ENCODE data around the gene GALP. TPM values are rescaled to one million over a fixed set of nuclear protein-coding genes. Genes with fewer than 3 reads are reported as not detected.

Gene GALP
- total and polyA plus RNA-seq, 2 donors (not counting 3 experiments of a cell fraction or from before 2014, with no cell fraction given) = not detected

GRCh38 chr19:56146904-56147303 is 28.9 kb upstream of the GALP start:
- Histone ChIP-seq H3K79me2 (ENCODE audit: control insufficient read depth, insufficient read depth, low read length) (peaks cover 22% of the 10 kb centered on the region), H2AFZ (ENCODE audit: low read depth, low read length) (no peak overlapping the region), H3K9me1 (replicated peaks; ENCODE audit: control insufficient read depth, extremely low read depth, insufficient read depth, low read length) (no peaks in the 10 kb centered on the region), H3K36me3 (ENCODE audit: control insufficient read depth in 2 of 2, extremely low read depth in 1 of 2, insufficient read depth in 2 of 2, low read length in 2 of 2) (peaks cover 0 to 18% of the 10 kb centered on the region in 2 experiments), H3K9me3 (replicated peaks; ENCODE audit: control insufficient read depth, insufficient read depth, low read length) (no peaks in the 10 kb centered on the region), H4K20me1 (replicated peaks; ENCODE audit: control insufficient read depth, extremely low read depth, insufficient read depth, low read length) (no peaks in the 10 kb centered on the region), H3K4me3 (replicated peaks in 1 of 3; ENCODE audit: insufficient read depth in 1 of 3, low read depth in 1 of 3, low read length in 3 of 3) (no peak overlapping the region), H3K4me1 (ENCODE audit: control insufficient read depth, extremely low read depth, insufficient read depth, low read length) (peaks cover 2% of the 10 kb centered on the region), H3K4me2 (ENCODE audit: insufficient read depth, low read length) (no peak overlapping the region), H3K27me3 (ENCODE audit: control insufficient read depth in 2 of 2, insufficient read depth in 2 of 2, low read length in 2 of 2) (no peaks in the 10 kb centered on the region), H3K27ac (ENCODE audit: insufficient read depth, low read depth, low read length) (no peak overlapping the region), H3K9ac (replicated peaks; ENCODE audit: extremely low read depth, insufficient read depth, low read length) (no peak overlapping the region)
- TF ChIP-seq, protein P1, sequence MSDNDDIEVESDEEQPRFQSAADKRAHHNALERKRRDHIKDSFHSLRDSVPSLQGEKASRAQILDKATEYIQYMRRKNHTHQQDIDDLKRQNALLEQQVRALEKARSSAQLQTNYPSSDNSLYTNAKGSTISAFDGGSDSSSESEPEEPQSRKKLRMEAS (IDR thresholded peaks at IDR 0.05; ENCODE audit: insufficient read depth, insufficient read length) = no peak
- TF ChIP-seq EZH2 (IDR thresholded peaks at IDR 0.05; ENCODE audit: borderline replicate concordance, low read depth, low read length, severe bottlenecking) = no peak
- ChIA-PET POLR2A (no interaction called here), CTCF (no interaction called here)
- BruUV-seq (replicated peaks) = no TSS peak
- no peak for FAIRE-seq
- intact Hi-C loops (cut with micrococcal nuclease) = no loop called here
- no peak for DNase-seq (ENCODE audit: low read depth, low spot score)
- dilution Hi-C loops (cut with MboI; ENCODE audit: extremely low pct_ligation_motif_present, low sequenced_read_pairs) = no loop called here

DNA sequence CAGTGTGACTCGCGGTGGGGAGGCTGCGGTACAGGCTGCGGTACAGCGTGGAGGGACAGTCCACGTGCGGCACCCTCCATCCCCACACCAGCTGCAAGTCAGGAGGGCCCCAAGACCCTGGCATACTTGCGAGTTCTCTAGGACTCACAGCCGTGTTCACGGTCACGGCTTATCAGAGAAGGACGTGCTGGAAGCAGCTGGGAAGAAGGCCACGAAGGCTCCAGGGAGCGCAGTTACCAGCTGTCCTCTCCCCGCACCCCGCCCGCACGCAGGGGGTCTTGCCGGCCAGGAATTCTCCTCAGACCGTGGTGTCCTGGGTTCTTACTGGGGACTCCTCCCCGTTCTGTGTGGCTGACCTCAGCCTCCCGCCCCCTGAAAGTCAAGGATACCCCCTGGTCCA is 28.5 kb upstream of the GALP start:
- peaks cover 0 to 18% of the 10 kb centered on the region in 2 experiments for H3K36me3 ChIP-seq (ENCODE audit: control insufficient read depth in 2 of 2, extremely low read depth in 1 of 2, insufficient read depth in 2 of 2, low read length in 2 of 2)
- ChIA-PET POLR2A (no interaction called here), CTCF (no interaction called here)
- H3K9ac ChIP-seq (replicated peaks; ENCODE audit: extremely low read depth, insufficient read depth, low read length) = no peak overlapping the region
- H3K4me1 ChIP-seq (ENCODE audit: control insufficient read depth, extremely low read depth, insufficient read depth, low read length) = no peaks in the 10 kb centered on the region
- TF ChIP-seq, protein P1 (IDR thresholded peaks at IDR 0.05; ENCODE audit: insufficient read depth, insufficient read length) = no peak
- no peak for TF ChIP-seq POLR2AphosphoS5 (IDR thresholded peaks at IDR 0.05; ENCODE audit: insufficient read depth, low read depth, low read length)
- TF ChIP-seq CTCF (IDR thresholded peaks at IDR 0.05; ENCODE audit: extremely low read depth in 1 of 2, insufficient read depth in 1 of 2, low read depth in 1 of 2, low read length in 2 of 2) = no peak
- no peak for TF ChIP-seq GATA2 (IDR thresholded peaks at IDR 0.05; ENCODE audit: insufficient read depth, insufficient read length, low read depth, low read length)
- no peak for TF ChIP-seq EZH2 (IDR thresholded peaks at IDR 0.05; ENCODE audit: borderline replicate concordance, low read depth, low read length, severe bottlenecking)
- TF ChIP-seq POLR2A (IDR thresholded peaks at IDR 0.05; ENCODE audit: low read depth, low read length) = no peak
- TF ChIP-seq MYC (IDR thresholded peaks at IDR 0.05; ENCODE audit: low read depth, low read length) = no peak
- TF ChIP-seq FOS (IDR thresholded peaks at IDR 0.05; ENCODE audit: borderline replicate concordance, insufficient read depth, low read length) = no peak
- no peak for TF ChIP-seq JUN (IDR thresholded peaks at IDR 0.05; ENCODE audit: borderline replicate concordance, insufficient read depth, insufficient read length, low read depth)
- BruUV-seq (replicated peaks) = no TSS peak
- no peak overlapping the region for H3K4me3 ChIP-seq (replicated peaks in 1 of 3; ENCODE audit: insufficient read depth in 1 of 3, low read depth in 1 of 3, low read length in 3 of 3)
- FAIRE-seq = no peak
- no peaks in the 10 kb centered on the region for H4K20me1 ChIP-seq (replicated peaks; ENCODE audit: control insufficient read depth, extremely low read depth, insufficient read depth, low read length)
- H3K27me3 ChIP-seq (ENCODE audit: control insufficient read depth in 2 of 2, insufficient read depth in 2 of 2, low read length in 2 of 2) = no peaks in the 10 kb centered on the region
- H3K4me2 ChIP-seq (ENCODE audit: insufficient read depth, low read length) = no peak overlapping the region
- peaks cover 18% of the 10 kb centered on the region for H3K79me2 ChIP-seq (ENCODE audit: control insufficient read depth, insufficient read depth, low read length)
- no peak overlapping the region for H2AFZ ChIP-seq (ENCODE audit: low read depth, low read length)
- DNase-seq (ENCODE audit: low read depth, low spot score) = no peak
- H3K9me3 ChIP-seq (replicated peaks; ENCODE audit: control insufficient read depth, insufficient read depth, low read length) = no peaks in the 10 kb centered on the region
- H3K9me1 ChIP-seq (replicated peaks; ENCODE audit: control insufficient read depth, extremely low read depth, insufficient read depth, low read length) = no peaks in the 10 kb centered on the region
- dilution Hi-C loops (cut with MboI; ENCODE audit: extremely low pct_ligation_motif_present, low sequenced_read_pairs) (no loop called here), intact Hi-C loops (cut with micrococcal nuclease) (no loop called here)
- no peak overlapping the region for H3K27ac ChIP-seq (ENCODE audit: insufficient read depth, low read depth, low read length)
